ENCODE measurements around the gene ADGRL2. TPM values are rescaled to one million over a fixed set of nuclear protein-coding genes. Genes with fewer than 3 reads are reported as not detected.

The ADGRL2 gene
- polyA plus RNA-seq, 3 donors, result not detected

DNA sequence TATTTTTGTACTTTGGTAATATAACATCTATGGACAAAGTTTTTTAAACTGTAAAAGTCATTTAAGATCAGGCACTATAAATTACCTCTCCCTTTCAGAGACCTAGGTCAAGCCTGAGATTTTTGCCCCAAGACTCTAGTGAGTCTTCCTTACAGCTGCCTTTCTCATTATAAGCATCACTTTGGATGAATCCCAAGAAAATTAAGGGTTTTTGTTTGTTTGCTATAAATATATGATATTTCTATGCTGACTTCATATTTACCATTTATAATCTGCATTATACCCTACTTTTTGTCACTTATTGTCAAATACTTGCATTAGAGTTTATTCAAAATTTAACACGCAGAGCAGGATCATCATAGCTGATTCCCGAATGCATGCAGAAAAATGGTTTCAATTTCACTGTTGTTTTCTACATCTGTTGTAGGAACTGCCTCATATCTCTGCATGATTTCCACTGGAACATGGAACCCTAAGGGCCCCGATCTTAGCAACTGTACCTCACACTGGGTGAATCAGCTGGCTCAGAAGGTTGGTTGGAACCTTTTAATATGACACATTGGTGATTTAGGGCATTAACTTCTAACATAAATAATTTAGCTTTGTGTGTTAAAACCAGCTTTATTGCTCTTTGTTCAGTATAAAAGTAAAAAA lies 150.0 kb downstream of the ADGRL2 start:
- no peak for DNase-seq
- Histone ChIP-seq H3K27ac (ENCODE audit: low read depth in 1 of 2, low read length in 2 of 2) (no peak overlapping the region), H4K20me1 (ENCODE audit: insufficient read depth, low read length) (no peaks in the 10 kb centered on the region), H3K4me3 (replicated peaks in 1 of 3; ENCODE audit: low read depth in 2 of 3, low read length in 3 of 3) (no peak overlapping the region), H3K9ac (ENCODE audit: insufficient read depth, low read length, poor library complexity, severe bottlenecking) (no peak overlapping the region), H3K36me3 (replicated peaks in 1 of 2; ENCODE audit: control insufficient read depth in 1 of 2, insufficient read depth in 2 of 2, low read length in 2 of 2) (no peaks in the 10 kb centered on the region), H3K27me3 (ENCODE audit: control insufficient read depth in 2 of 2, insufficient read depth in 2 of 2, low read length in 2 of 2) (no peaks in the 10 kb centered on the region), H3K4me2 (replicated peaks; ENCODE audit: extremely low read depth, low read length, poor library complexity, severe bottlenecking) (no peak overlapping the region), H3K9me3 (replicated peaks in 1 of 2; ENCODE audit: control insufficient read depth in 1 of 2, insufficient read depth in 1 of 2, low read length in 2 of 2) (no peaks in the 10 kb centered on the region), H2AFZ (ENCODE audit: insufficient read depth, low read depth, low read length, poor library complexity, severe bottlenecking) (no peak overlapping the region), H3K79me2 (ENCODE audit: insufficient read depth, low read length) (no peaks in the 10 kb centered on the region), H3K4me1 (ENCODE audit: control insufficient read depth in 1 of 2, insufficient read depth in 2 of 2, low read length in 2 of 2) (no peaks in the 10 kb centered on the region)
- Mint-ChIP-seq H3K9me3 (peaks cover 0 to 5% (median 2%) of the 10 kb centered on the region in 7 donors), H3K27me3 (ENCODE audit: low read depth in 3 of 3) (peaks cover 0 to 1% (median 1%) of the 10 kb centered on the region in 3 donors), H3K4me3 (no peak overlapping the region), H3K4me1 (no peaks in the 10 kb centered on the region), H3K27ac (no peak overlapping the region), H3K36me3 (no peaks in the 10 kb centered on the region)
- TF ChIP-seq, protein P1, sequence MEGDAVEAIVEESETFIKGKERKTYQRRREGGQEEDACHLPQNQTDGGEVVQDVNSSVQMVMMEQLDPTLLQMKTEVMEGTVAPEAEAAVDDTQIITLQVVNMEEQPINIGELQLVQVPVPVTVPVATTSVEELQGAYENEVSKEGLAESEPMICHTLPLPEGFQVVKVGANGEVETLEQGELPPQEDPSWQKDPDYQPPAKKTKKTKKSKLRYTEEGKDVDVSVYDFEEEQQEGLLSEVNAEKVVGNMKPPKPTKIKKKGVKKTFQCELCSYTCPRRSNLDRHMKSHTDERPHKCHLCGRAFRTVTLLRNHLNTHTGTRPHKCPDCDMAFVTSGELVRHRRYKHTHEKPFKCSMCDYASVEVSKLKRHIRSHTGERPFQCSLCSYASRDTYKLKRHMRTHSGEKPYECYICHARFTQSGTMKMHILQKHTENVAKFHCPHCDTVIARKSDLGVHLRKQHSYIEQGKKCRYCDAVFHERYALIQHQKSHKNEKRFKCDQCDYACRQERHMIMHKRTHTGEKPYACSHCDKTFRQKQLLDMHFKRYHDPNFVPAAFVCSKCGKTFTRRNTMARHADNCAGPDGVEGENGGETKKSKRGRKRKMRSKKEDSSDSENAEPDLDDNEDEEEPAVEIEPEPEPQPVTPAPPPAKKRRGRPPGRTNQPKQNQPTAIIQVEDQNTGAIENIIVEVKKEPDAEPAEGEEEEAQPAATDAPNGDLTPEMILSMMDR (IDR thresholded peaks at IDR 0.05), result no peak
- WGBS (ENCODE audit: insufficient coverage), result 100% methylated on average over 2 of the region's 3 CpGs
- intact Hi-C loops (cut with micrococcal nuclease), result no loop called here

DNA sequence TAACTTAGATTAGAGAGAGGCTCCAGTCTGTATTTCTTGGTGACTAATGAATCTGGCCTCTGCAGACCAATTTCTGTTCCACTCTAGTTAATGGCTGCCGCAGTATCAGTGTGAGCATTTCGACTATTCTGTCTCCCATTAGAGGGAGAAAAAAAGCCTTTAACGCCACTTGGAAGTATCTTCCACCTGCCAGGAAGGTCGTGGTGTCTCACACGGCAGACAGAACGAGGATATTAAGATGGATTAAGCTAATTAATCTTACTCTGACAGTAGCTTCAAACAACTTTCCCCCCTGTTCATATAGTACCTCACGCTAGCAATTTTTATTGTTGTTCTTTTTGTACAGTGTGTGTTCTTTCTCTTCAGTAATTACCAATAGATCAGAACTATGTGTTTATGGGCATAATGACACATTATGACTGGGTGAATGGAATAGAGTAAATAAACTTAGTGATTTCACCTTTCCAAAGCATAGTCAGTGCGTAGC lies 153.8 kb downstream of the ADGRL2 start:
- no peak overlapping the region for H3K4me3 Mint-ChIP-seq
- H3K27ac Mint-ChIP-seq, result no peak overlapping the region
- no peak overlapping the region for H3K9ac ChIP-seq (ENCODE audit: insufficient read depth, low read length, poor library complexity, severe bottlenecking)
- no peak overlapping the region for H2AFZ ChIP-seq (ENCODE audit: insufficient read depth, low read depth, low read length, poor library complexity, severe bottlenecking)
- H3K36me3 ChIP-seq (replicated peaks in 1 of 2; ENCODE audit: control insufficient read depth in 1 of 2, insufficient read depth in 2 of 2, low read length in 2 of 2), result no peaks in the 10 kb centered on the region
- DNase-seq, result no peak
- H3K4me3 ChIP-seq (replicated peaks in 1 of 3; ENCODE audit: low read depth in 2 of 3, low read length in 3 of 3), result no peak overlapping the region
- H3K9me3 ChIP-seq (replicated peaks in 1 of 2; ENCODE audit: control insufficient read depth in 1 of 2, insufficient read depth in 1 of 2, low read length in 2 of 2), result peaks cover 0 to 6% of the 10 kb centered on the region in 2 donors
- H4K20me1 ChIP-seq (ENCODE audit: insufficient read depth, low read length), result no peaks in the 10 kb centered on the region
- H3K9me3 Mint-ChIP-seq, result peaks cover 0 to 5% (median 3%) of the 10 kb centered on the region in 7 donors
- WGBS (ENCODE audit: insufficient coverage), result 100% methylated on average over 1 of the region's 8 CpGs
- H3K36me3 Mint-ChIP-seq, result no peaks in the 10 kb centered on the region
- H3K79me2 ChIP-seq (ENCODE audit: insufficient read depth, low read length), result no peaks in the 10 kb centered on the region
- no peaks in the 10 kb centered on the region for H3K4me1 ChIP-seq (ENCODE audit: control insufficient read depth in 1 of 2, insufficient read depth in 2 of 2, low read length in 2 of 2)
- intact Hi-C loops (cut with micrococcal nuclease), result no loop called here
- no peaks in the 10 kb centered on the region for H3K4me1 Mint-ChIP-seq
- H3K4me2 ChIP-seq (replicated peaks; ENCODE audit: extremely low read depth, low read length, poor library complexity, severe bottlenecking), result no peak overlapping the region
- TF ChIP-seq, protein P1 (IDR thresholded peaks at IDR 0.05), result no peak
- H3K27me3 Mint-ChIP-seq (ENCODE audit: low read depth in 3 of 3), result peaks cover 0 to 1% (median 0%) of the 10 kb centered on the region in 3 donors
- H3K27me3 ChIP-seq (ENCODE audit: control insufficient read depth in 2 of 2, insufficient read depth in 2 of 2, low read length in 2 of 2), result no peaks in the 10 kb centered on the region
- H3K27ac ChIP-seq (ENCODE audit: low read depth in 1 of 2, low read length in 2 of 2), result no peak overlapping the region

All from CD14-positive monocyte (primary cell).